GM12878 (cell line): ENCODE data around the gene CCSER2. TPM values are rescaled to one million over a fixed set of nuclear protein-coding genes. Genes with fewer than 3 reads are reported as not detected.

Experiments
- ATAC-seq: fragments of 200-7000 bp; cut with Tn5 transposase; 3 replicates; pipeline ENCODE4 v1.9.1; 2020; ENCODE audit warnings: mild to moderate bottlenecking, moderate library complexity
- BruUV-seq: library from RNA; stranded (reverse); fragments of 400-500 nt; replicated peaks from 2 replicates; lab custom pipeline; 2021; lab: Mats Ljungman, UMichigan
- CTCF ChIA-PET: fragments of 300-600 bp; sonication (Branson Sonifier 250); formaldehyde crosslinking; extraction: SDS; loops from one replicate; lab custom pipeline; 2021; ENCODE audit warnings: inconsistent platforms; lab: Yijun Ruan, JAX
- POLR2A ChIA-PET: fragments of 350-600 bp; formaldehyde crosslinking; extraction: SDS; loops from one replicate; lab custom pipeline; 2021; ENCODE audit warnings: inconsistent platforms; lab: Charles Lee
- RAD21 ChIA-PET: fragments of 300-600 bp; sonication (Branson Sonifier 250); formaldehyde crosslinking; loops from one replicate; lab custom pipeline; 2023; ENCODE audit warnings: antibody characterized with exemption; ENCODE audit not compliant: unreplicated experiment; lab: Charles Lee
- SMC1A ChIA-PET: fragments of 300-600 bp; sonication (Branson Sonifier 250); formaldehyde crosslinking; loops from one replicate; lab custom pipeline; 2023; ENCODE audit not compliant: unreplicated experiment, uncharacterized antibody; lab: Charles Lee
- DNase-seq: peaks from one replicate; pipeline ENCODE4 v3.0.0-alpha.2; 2011; ENCODE audit warnings: low read depth, low spot score
- FAIRE-seq: peaks from 3 replicates; lab custom pipeline; 2011; peaks lifted over from hg19 to GRCh38; lab: Jason Lieb, UNC
- H2AFZ ChIP-seq: 2 replicates; pipeline ENCODE4 v1.6.0; 2011; ENCODE audit warnings: low read depth, low read length, control low read depth; ENCODE audit not compliant: control insufficient read depth
- H3K27ac ChIP-seq: 2 replicates; pipeline ENCODE4 v1.5.1; 2011; ENCODE audit warnings: control low read depth; ENCODE audit not compliant: control insufficient read depth, insufficient read depth
- H3K27me3 ChIP-seq, 2 experiments: replicated peaks in 1 of 2; 2 replicates each; pipeline versions ENCODE4 v1.6.0 to v1.6.1; 2011; ENCODE audit warnings: low read length in 1 of 2; ENCODE audit not compliant: control insufficient read depth in 2 of 2, insufficient read depth in 2 of 2
- H3K36me3 ChIP-seq, 2 experiments: 2 replicates each; pipeline ENCODE4 v1.5.1; 2011; ENCODE audit warnings: low read length in 1 of 2; ENCODE audit not compliant: control insufficient read depth in 2 of 2, insufficient read depth in 2 of 2
- H3K4me1 ChIP-seq: 2 replicates; pipeline ENCODE4 v1.6.1; 2011; ENCODE audit warnings: mild to moderate bottlenecking, low read length, moderate library complexity, mixed read lengths; ENCODE audit not compliant: control insufficient read depth, insufficient read depth
- H3K4me2 ChIP-seq: 2 replicates; pipeline ENCODE4 v1.6.0; 2011; ENCODE audit warnings: control low read depth; ENCODE audit not compliant: control insufficient read depth, insufficient read depth
- H3K4me3 ChIP-seq: fragments of 200-600 bp; sonication (generic); 2 replicates; pipeline ENCODE4 v1.5.1; 2016
- H3K79me2 ChIP-seq: 2 replicates; pipeline ENCODE4 v1.6.0; 2011; ENCODE audit warnings: low read length; ENCODE audit not compliant: control insufficient read depth, insufficient read depth
- H3K9ac ChIP-seq: 2 replicates; pipeline ENCODE4 v1.8.0; 2011; ENCODE audit warnings: low read length, control low read depth, mixed read lengths; ENCODE audit not compliant: control insufficient read depth, insufficient read depth
- H3K9me3 ChIP-seq: replicated peaks from 3 replicates; pipeline ENCODE4 v1.5.1; 2011; ENCODE audit warnings: mild to moderate bottlenecking, low read length; ENCODE audit not compliant: control insufficient read depth, insufficient read depth
- H4K20me1 ChIP-seq: 2 replicates; pipeline ENCODE4 v1.6.0; 2011; ENCODE audit not compliant: control insufficient read depth, insufficient read depth
- ASH2L ChIP-seq: fragments of 300-600, 200-600 bp; sonication (generic); IDR thresholded peaks from 2 replicates; pipeline ENCODE4 v1.6.1; 2017; ENCODE audit warnings: low read depth, mild to moderate bottlenecking, borderline replicate concordance
- ESRRA ChIP-seq: IDR thresholded peaks from 2 replicates; pipeline ENCODE4 v1.6.1; 2012; ENCODE audit warnings: mild to moderate bottlenecking, low read length, improper control_type of control experiment
- FOXK2 ChIP-seq: fragments of 450-650 bp; IDR thresholded peaks from 2 replicates; pipeline ENCODE4 v1.6.1; 2017; ENCODE audit warnings: mild to moderate bottlenecking, moderate library complexity
- KLF5 ChIP-seq: fragments of 450-650 bp; IDR thresholded peaks from 2 replicates; pipeline ENCODE4 v1.6.1; 2014; ENCODE audit warnings: mild to moderate bottlenecking; ENCODE audit not compliant: partially characterized antibody
- NBN ChIP-seq: fragments of 450-650 bp; IDR thresholded peaks from 2 replicates; pipeline ENCODE4 v1.6.1; 2016
- NR2F1 ChIP-seq: fragments of 450-650 bp; conservative IDR thresholded peaks from 2 replicates; pipeline ENCODE4 v1.6.1; 2017; ENCODE audit warnings: mild to moderate bottlenecking
- RFX5 ChIP-seq: IDR thresholded peaks from 2 replicates; pipeline ENCODE4 v1.6.1; 2011; ENCODE audit warnings: low read depth, low read length, improper control_type of control experiment
- STAT1 ChIP-seq: fragments of 450-650 bp; conservative IDR thresholded peaks from 2 replicates; pipeline ENCODE4 v1.6.1; 2014; ENCODE audit warnings: antibody characterized with exemption, mild to moderate bottlenecking
- STAT3 ChIP-seq: IDR thresholded peaks from 2 replicates; pipeline ENCODE4 v1.6.1; 2011; ENCODE audit warnings: low read depth, low read length, improper control_type of control experiment
- TARDBP ChIP-seq: IDR thresholded peaks from 2 replicates; pipeline ENCODE4 v1.6.1; 2016; ENCODE audit warnings: borderline replicate concordance
- TCF3 ChIP-seq: IDR thresholded peaks from 2 replicates; pipeline ENCODE4 v1.6.1; 2012; ENCODE audit warnings: low read depth, mild to moderate bottlenecking, low read length, borderline replicate concordance; ENCODE audit not compliant: insufficient read depth
- ZSCAN29 ChIP-seq: fragments of 450-650 bp; IDR thresholded peaks from 2 replicates; pipeline ENCODE4 v1.6.1; 2017; ENCODE audit warnings: mild to moderate bottlenecking, moderate library complexity
- WGBS: methylation state at CpG from one replicate; pipeline ENCODE4 v1.1.6; 2016; ENCODE audit warnings: low lambda C conversion rate; ENCODE audit not compliant: insufficient replicate concordance, insufficient coverage; ENCODE audit errors: missing lambda C conversion rate; 5-methylcytosine and 5-hydroxymethylcytosine counted together
- in situ Hi-C: fragments of 300-500 bp; cut with MboI; formaldehyde crosslinking; loops from 9 replicates; pipeline ENCODE4 v1.14.3; 2018; ENCODE audit warnings: mixed read lengths
- intact Hi-C: fragments of 100-400 bp; cut with micrococcal nuclease; formaldehyde crosslinking; loops from one replicate; pipeline ENCODE4 v1.14.2; 2022; ENCODE audit not compliant: unreplicated experiment
- polyA plus RNA-seq, 11 experiments: library from polyadenylated mRNA; depleted of rRNA in 4 of 11; unstranded in 6 of 11; stranded (reverse) in 5 of 11; fragments of >200 nt; fragmentation: Nextera tagmentation in 4 of 11; fragmentation: Illumina TruSeq in 1 of 11; extraction: Ambion mirVana in 4 of 11; extraction: Trizol in 1 of 11; gene quantifications; 1 replicate in 1 of 11; 2 replicates in 10 of 11; pipeline versions ENCODE4 v1.2.1 to v1.2.3, GENCODE V29; 2011 to 2016; ENCODE audit warnings: inconsistent platforms in 2 of 11, missing spikeins in 2 of 11, low read depth in 1 of 11
- total RNA-seq, 4 experiments: library from RNA; depleted of rRNA in 3 of 4; stranded (reverse); fragments of >200 nt in 3 of 4; fragmentation: Illumina TruSeq in 1 of 4; extraction: Trizol in 1 of 4; gene quantifications; 2 replicates each; pipeline versions ENCODE4 v1.2.1 to v1.2.3, GENCODE V29; 2013 to 2021
- TF ChIP-seq, protein P1 (sequence below): fragments of 450-650 bp; conservative IDR thresholded peaks from 2 replicates; pipeline ENCODE4 v1.6.1; 2017; ENCODE audit warnings: mild to moderate bottlenecking, moderate library complexity
- TF ChIP-seq, protein P2 (sequence below): fragments of 150-350 bp; IDR thresholded peaks from 2 replicates; pipeline ENCODE4 v1.6.1; 2014; ENCODE audit warnings: mild to moderate bottlenecking, low read depth, low read length
- TF ChIP-seq, protein P3 (sequence below): fragments of 450-650 bp; IDR thresholded peaks from 2 replicates; pipeline ENCODE4 v1.6.1; 2017; ENCODE audit warnings: antibody characterized with exemption, mild to moderate bottlenecking, moderate library complexity

The CCSER2 gene
- total and polyA plus RNA-seq, 10 of the 15 experiments (the other 5 are each of a cell fraction or from before 2014, with no cell fraction given), result 4.7 to 18.8 (median 13.2) TPM

DNA sequence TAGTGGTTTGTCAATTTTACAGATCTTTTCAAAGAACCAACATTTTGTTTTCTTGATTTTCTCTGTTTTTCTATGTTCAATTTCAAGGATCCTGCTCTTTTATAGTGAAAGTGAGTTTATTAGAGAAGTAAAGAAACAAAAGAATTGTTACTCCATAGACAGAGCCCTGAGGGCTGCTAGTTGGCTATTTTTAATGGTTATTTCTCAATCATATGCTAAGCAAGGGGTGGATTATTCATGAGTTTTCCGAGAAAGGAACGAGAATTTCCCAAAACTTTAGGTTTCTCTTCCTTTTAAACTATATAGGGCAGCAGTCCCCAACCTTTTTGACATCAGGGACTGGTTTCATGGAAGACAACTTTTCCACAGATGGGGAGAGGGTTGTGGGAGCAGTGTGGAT, 165.0 kb downstream of the CCSER2 start:
- no peak for DNase-seq
- Histone ChIP-seq H3K79me2 (no peaks in the 10 kb centered on the region), H2AFZ (no peak overlapping the region), H3K4me2 (no peak overlapping the region), H3K27me3 (no peaks in the 10 kb centered on the region), H3K36me3 (no peaks in the 10 kb centered on the region), H4K20me1 (no peaks in the 10 kb centered on the region), H3K9me3 (no peaks in the 10 kb centered on the region), H3K4me3 (no peak overlapping the region), H3K9ac (no peak overlapping the region), H3K27ac (no peak overlapping the region), H3K4me1 (no peaks in the 10 kb centered on the region)
- no peak for ATAC-seq
- ChIA-PET CTCF (interaction anchor here (1.2 kb wide), 1 partner anchor 44 kb away, joined by 3 read pairs; no protein-coding TSS in a partner anchor), RAD21 (no interaction called here), SMC1A (no interaction called here), POLR2A (no interaction called here)
- in situ Hi-C loops, result no loop called here
- no peak for TF ChIP-seq FOXK2
- no peak for TF ChIP-seq STAT1
- TF ChIP-seq, protein P1, sequence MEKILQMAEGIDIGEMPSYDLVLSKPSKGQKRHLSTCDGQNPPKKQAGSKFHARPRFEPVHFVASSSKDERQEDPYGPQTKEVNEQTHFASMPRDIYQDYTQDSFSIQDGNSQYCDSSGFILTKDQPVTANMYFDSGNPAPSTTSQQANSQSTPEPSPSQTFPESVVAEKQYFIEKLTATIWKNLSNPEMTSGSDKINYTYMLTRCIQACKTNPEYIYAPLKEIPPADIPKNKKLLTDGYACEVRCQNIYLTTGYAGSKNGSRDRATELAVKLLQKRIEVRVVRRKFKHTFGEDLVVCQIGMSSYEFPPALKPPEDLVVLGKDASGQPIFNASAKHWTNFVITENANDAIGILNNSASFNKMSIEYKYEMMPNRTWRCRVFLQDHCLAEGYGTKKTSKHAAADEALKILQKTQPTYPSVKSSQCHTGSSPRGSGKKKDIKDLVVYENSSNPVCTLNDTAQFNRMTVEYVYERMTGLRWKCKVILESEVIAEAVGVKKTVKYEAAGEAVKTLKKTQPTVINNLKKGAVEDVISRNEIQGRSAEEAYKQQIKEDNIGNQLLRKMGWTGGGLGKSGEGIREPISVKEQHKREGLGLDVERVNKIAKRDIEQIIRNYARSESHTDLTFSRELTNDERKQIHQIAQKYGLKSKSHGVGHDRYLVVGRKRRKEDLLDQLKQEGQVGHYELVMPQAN, result no peak
- TF ChIP-seq TARDBP, result no peak
- TF ChIP-seq NBN, result no peak
- TF ChIP-seq STAT3, result no peak
- TF ChIP-seq KLF5, result no peak
- TF ChIP-seq NR2F1, result no peak
- no peak for TF ChIP-seq ZSCAN29
- TF ChIP-seq, protein P2, sequence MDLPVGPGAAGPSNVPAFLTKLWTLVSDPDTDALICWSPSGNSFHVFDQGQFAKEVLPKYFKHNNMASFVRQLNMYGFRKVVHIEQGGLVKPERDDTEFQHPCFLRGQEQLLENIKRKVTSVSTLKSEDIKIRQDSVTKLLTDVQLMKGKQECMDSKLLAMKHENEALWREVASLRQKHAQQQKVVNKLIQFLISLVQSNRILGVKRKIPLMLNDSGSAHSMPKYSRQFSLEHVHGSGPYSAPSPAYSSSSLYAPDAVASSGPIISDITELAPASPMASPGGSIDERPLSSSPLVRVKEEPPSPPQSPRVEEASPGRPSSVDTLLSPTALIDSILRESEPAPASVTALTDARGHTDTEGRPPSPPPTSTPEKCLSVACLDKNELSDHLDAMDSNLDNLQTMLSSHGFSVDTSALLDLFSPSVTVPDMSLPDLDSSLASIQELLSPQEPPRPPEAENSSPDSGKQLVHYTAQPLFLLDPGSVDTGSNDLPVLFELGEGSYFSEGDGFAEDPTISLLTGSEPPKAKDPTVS, result no peak
- no peak for TF ChIP-seq ASH2L
- TF ChIP-seq RFX5, result no peak
- TF ChIP-seq ESRRA, result no peak
- TF ChIP-seq, protein P3, sequence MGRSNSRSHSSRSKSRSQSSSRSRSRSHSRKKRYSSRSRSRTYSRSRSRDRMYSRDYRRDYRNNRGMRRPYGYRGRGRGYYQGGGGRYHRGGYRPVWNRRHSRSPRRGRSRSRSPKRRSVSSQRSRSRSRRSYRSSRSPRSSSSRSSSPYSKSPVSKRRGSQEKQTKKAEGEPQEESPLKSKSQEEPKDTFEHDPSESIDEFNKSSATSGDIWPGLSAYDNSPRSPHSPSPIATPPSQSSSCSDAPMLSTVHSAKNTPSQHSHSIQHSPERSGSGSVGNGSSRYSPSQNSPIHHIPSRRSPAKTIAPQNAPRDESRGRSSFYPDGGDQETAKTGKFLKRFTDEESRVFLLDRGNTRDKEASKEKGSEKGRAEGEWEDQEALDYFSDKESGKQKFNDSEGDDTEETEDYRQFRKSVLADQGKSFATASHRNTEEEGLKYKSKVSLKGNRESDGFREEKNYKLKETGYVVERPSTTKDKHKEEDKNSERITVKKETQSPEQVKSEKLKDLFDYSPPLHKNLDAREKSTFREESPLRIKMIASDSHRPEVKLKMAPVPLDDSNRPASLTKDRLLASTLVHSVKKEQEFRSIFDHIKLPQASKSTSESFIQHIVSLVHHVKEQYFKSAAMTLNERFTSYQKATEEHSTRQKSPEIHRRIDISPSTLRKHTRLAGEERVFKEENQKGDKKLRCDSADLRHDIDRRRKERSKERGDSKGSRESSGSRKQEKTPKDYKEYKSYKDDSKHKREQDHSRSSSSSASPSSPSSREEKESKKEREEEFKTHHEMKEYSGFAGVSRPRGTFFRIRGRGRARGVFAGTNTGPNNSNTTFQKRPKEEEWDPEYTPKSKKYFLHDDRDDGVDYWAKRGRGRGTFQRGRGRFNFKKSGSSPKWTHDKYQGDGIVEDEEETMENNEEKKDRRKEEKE, result no peak
- no peak for TF ChIP-seq TCF3
- no peak for FAIRE-seq
- intact Hi-C loops, result no loop called here
- 70% methylated on average over 2 of the region's 2 CpGs for WGBS
- no TSS peak for BruUV-seq
